NCI-H1417 treated with DMSO at 0.1 percent for 48 hours (cell line): ENCODE data around the gene MIAT.
"Not testable (repeated sequence)": the region's sequence is repeated elsewhere in the genome, so short reads cannot be mapped to it uniquely, and the experiment has no call there.

Source experiments
- DNase-seq: peaks from one replicate; lab custom pipeline; 2025; lab: John Stamatoyannopoulos, UW

The MIAT gene

DNA sequence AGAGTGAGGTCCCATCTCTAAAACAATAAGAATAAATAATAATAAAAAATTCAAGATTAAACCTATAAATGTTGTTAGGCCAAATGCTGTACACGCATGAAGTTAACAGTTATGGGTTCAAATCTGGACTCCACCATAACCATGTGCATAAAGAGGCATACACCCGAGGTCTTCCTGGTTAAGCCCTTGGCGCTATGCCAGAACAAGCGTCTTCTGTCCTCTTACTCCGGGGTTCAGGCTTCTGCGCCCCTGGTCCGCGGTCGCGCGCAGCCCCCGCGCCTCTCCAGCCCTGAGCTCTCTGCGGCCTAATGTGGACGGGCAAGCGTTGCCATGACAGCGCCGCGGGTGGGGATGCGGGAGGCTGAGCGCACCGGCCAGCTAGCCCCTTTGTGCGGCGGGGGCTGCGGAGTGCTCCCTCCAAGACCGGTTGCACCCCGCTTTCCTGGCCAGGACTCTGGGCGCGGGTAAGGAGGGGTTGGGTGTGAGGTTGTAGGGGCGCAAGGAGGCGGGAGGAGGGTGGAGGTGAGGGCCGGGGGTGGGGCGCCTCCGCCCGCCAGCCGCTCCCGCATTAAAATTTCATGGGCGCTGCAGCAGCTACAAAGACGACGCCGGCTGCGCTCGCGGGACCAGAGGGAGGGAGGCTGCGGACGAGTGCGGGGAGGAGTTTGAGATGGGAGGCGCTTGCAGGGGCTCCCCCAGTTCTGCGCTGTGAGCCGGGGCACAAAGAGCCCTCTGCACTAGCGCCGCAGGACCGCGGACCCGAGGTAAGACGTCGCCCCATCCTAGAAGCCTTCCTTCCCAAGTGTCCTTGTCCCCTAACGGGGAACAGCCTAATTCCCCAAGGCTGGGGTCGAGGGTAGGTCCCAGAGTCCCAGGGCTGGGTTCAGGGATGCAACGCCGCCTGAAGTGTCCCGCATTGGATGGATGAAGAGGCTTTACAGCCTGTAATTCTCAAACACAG, at the start of gene MIAT:
MIAT (plus strand) TSS at position 698 of the 961 bp plus-strand sequence.
- DNase-seq, result no peak

DNA sequence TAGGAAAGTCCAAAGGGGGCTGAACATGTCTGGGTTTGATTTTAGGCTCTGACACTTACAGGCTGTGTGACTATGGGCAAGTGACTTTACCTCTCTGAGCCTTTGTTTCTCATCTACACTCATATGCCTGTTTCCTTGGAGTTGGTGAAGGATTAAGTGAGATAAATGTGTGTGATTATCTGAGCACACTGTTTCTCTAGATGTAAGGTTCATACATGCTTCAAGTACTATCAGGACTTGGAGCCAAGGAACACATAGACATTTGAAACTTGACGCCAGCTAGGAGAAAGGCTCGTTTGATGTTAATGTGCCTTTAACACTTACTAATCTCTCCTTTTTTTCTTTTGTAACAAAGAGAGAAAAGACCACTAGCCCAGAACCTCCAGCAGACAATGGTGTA, 49.3 kb upstream of the MIAT start:
- no peak for DNase-seq

DNA sequence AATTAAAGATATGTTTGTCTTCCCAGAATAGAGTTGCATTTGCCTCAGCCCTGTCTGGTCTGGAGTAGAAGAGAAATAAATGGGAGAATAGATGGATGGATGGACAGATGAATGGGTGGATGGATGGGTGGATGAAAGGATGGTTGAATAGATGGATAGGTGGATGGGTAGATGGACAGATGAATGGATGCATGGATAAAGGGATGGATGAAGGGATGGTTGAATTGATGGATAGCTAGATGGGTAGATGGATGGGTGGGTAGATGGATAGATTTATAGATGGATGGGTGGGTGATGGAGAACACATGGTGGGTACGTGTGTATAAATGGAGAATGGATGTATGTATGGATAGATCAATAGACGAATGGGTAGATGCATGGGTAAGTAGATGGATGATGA, 48.1 kb upstream of the MIAT start:
- DNase-seq, result no peak

DNA sequence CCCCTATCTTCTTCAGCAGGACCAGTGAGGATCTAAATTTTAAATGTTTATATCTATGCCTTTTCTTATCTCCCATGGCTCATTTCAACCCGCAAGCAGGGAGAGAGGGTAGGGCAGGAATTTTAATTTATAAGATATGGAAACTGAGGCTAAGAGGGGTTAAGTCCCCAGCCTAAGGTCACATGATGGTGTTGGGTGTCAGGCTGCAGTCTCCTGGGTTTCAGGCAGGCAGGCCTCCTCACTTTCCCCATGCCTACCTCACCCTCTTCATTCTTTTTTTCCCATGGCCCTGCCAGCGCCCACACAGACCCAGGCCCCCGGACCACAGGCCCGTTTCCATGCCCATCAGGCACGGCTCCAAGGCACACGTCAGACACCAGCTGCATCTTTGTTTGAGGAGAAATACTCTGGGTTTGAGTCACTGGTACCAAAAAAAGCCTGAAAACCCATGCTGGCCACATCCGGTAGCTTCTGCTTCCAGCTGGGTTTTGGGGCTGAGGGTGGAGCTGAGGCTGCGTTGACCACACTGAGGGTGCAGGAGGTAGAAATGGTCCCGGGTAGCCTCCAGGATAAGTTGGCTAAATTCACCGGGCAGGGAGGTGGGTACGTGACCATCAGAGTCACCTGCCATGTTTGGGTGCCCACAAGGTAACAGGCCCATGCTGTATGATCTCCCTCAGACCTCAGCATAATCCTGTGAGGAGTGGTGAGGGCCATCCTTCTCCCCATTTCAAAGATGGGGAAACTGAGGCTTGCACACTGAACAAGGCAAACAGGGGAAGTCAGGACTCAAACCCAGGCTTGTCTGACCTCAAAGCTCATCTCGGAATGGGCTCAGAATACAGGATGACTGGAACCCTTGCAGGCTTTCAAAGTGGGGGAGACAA, 47.1 kb upstream of the MIAT start:
- DNase-seq, result no peak

DNA sequence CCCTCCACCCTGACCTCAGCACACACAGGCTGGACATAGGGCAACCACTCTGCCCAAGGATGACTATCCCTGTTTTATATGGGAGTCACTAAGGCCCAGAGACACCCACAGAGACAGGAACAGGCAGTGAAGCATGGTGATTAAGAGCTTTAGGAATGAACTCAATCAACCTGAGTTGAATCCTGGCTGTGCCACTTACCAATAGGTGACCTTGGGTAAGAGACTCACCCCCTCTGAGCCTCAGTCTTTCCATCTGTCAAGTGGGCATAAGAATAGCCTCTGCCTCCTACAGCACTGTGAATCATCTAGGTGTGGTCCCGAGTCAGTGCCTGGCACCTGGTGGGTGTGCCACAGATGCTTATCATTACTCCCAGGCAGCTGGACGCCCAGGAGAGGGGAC, 46.4 kb upstream of the MIAT start:
- DNase-seq, result no peak

DNA sequence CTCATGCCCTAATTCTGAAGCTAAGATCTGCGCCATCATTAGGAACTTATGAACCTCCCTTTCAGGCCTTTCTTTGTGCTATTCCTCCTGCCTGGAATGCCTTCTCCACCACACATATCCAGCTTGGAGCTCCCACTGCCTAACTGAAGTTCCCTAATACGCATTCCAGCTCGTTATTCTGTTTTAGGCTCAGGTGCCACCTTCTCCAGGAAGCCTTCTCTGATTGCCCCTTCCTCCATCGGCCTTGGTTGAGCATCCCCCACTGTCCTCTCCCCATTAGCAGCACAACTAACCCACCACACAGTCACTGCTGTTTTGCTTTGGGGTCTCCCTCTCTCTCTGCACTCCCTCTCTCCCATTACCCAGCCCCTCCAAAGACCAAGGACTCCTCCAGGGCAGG, 44.7 kb upstream of the MIAT start:
- DNase-seq, result no peak

- not testable (repeated sequence) for DNase-seq
These were observed 43.6 kb upstream of the MIAT start for GRCh38 chr22:26613753-26614152.

GRCh38 chr22:26614322-26614721, 43.1 kb upstream of the MIAT start:
- no peak for DNase-seq

DNA sequence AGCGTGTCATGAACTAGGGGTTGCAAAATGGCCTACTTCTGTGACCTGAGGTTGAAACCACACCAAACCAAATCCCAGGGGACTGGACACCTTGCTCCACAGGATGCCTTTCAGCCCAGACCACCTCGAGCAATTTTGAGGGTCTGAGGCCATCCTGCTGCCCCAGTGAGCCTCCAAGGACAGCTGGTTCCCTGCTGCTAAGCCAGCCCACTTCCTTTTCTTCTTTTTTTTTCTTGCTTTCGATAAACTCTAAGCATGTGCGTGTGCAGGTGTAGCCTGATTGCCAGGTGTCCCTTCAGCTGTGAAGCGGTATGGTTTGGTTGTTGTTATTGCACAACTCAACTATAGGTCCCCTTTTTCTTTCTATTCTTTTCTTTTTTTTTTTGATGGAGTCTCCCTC, 42.2 kb upstream of the MIAT start:
- no peak for DNase-seq

DNA sequence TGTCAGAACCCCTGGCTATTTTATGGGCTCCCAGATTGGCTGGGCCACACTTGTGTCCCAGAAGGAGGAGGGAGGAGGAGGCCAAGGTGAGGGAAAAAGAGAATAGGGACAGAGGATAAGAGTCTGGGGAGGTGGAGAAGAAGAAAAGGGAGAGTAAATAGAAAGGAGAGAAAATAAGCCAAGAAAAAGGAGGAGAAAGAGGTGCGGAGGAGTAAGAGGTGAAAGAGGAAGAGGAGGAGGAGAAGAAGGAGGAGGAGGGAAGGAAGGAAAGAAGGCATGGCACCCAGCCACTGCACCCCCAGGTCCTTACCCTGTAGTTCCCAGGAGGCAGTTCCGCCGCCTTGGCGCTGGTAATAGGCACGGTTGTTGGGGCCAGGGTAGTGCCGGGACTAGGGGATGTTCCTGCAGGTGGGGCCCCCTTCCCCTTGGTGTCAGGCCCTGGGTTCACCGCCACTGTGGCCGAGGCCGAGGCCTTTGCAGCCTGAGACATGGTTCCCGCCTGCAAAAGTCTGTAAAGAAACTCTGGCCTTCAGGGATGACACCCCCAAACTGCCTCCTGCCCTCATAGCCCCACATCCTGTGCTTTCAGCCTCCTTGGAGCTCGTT, 41.5 kb upstream of the MIAT start:
- no peak for DNase-seq

DNA sequence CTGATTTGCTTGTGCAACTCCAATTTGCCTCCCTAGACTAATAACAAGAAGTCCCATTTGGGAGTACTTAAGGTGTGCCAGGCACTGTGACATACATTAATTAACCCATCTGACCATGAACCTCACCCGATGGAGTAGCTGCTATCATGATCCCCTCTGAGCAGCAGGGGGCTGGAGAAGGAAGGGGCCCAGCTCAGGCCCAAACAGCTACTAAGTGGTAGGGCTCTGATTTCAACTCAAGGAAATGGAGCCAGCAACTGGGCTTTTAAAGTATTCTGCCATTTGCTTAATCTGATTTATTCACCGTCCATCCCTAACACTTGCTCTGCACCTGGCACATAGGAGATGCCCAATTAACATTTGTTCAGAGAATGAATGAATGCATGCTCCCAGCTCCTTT, 40.7 kb upstream of the MIAT start:
- DNase-seq, result no peak

DNA sequence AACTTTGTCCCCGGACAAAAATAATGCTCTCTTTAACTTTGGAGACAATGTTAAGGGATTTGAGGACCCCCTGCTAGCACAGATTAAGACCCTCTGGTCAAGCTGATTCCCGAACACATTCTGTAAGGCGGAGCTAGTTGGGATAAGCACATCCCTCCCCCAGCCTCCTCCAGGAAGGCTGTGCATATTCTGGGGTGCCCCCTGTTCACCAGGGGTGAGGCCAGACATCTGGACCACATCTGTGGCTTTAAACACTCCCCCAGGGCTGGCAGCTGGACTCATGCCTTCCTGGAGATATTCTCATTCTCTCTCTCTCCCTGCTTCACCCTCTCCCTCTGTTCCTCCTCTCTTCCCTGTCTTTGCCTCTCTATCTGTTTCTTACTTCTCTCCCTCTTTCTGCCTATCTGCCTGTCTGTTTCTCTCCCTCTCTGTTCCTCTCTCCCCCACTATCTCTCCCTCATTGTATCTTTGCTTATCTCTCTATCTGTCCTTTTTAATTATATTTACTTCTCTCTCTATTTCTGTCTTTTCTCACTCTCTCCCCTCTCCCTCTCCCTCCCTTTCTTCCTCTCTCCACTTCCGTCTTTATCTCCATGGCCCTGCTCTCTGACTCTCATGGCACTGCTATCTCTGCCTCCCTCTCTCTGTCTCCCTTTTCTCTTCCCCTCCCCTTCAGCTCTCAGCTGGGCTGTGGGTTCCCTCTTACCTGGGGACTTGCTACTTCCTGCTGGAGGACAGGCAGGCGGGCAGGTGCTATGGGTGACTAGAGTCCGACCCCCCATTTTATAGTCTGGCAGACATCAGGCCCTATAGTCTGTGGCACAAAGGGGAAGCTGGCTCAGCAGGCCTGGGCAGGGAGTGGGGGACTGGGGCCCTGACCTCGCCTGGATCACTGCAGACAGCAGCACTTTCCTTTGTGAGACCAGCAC, 39.9 kb upstream of the MIAT start, which contains the start of gene CRYBB1:
CRYBB1 (minus strand) TSS at position 757 of the 929 bp plus-strand sequence. CDS start 1,708 bp downstream, outside the sequence.
- DNase-seq, result no peak

DNA sequence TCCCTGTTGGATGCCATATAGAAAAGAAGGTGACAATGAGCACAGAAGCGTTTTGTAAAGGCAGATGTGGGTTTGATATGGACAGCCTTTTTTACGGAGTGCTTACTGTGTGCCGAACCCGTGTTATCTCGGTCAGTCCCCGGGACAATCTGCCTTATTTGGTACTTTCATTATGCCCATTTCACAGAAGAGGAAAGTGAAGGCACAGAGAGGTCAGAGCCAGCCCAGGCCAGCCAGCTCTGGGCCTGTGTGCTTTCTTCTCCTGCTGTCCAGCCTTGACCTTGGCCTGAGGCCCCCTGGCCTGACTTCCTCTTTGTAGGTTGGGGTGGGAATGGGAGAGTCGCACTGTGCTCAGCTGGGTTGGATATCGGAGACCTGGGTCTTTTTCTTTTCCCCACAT, 38.9 kb upstream of the MIAT start:
- DNase-seq, result no peak

DNA sequence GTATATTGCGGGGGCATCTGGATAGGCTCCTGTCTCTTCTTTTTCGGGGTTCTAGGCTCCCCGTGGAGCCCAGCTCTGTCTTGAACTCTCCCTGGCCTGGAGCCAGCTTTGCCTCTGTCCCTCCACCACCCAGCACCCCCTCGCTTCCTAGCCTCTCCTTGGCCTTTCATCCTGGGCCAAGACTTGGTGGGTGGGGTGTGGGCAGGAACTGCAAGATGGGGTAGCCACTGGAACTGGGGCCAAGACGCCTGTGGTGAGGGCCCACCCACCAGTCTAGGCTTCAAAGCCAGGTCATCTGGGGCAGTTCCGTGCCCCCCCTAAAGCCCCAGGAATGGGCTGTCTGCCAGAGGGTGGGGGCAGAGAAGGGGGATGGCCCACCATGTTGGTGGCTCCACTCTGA, 37.9 kb upstream of the MIAT start:
- DNase-seq, result no peak

GRCh38 chr22:26620197-26620596, 37.2 kb upstream of the MIAT start:
- DNase-seq, result no peak

DNA sequence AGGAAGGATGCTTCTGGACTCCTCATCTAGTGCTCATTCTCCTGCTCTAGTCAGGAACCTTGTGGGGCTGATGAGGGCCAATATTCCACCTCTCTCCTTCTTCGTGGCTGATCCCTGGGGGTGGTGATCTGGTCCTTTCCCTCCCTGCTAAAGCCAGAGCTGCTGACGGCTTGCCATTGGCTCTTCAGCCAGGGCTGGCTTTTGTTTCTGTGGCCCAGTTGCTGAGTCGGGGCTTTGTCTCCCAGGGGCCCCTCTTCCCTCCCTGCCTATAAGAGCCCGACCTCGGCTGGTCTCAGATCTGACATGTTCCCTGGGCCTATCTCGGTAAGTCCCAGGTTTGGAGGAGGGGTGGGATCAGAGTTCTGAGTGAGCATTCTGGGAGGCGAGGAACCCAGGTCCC, 35.7 kb upstream of the MIAT start, which contains the start of gene CRYBA4:
CRYBA4 (plus strand) TSS at position 301 of the 400 bp plus-strand sequence. CDS start 634 bp downstream, outside the sequence.
- no peak for DNase-seq

DNA sequence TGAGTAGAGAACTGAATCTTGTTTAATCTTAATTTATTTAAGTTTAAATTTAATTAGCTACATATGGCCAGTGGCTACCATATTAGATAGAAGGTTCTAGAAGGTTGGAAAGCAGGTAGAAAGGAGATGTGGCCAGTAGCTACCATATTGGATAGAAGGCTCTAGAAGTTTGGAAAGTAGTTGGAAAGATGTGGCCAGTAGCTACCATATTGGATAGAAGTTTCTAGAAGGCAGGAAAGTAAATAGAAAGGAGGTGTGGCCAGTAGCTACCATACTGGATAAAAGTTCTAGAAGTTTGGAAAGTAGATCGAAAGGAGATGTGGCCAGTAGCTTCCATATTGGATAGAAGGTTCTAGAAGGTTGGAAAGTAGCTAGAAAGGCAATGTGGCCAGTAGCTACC, 33.4 kb upstream of the MIAT start:
- no peak for DNase-seq

DNA sequence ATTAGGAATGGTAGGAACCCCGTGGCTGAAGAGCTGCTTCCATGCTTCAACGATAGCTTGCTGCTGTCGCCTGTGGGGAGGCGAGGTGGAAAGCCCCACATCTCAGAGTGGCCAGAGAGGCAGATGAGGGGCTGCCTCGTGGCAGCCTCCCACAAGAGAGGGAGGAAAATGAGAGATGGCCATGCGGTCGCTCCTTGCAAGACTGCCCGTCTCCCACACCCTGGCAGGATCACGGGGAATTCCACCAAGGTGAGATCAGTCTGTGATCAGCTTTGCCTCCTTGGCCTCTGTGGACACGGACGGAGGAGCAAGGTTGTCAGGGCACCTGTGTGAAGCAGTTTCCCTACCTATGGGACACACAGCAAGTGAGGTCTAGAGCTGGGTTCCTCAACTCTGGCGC, 32.6 kb upstream of the MIAT start:
- DNase-seq, result no peak

DNA sequence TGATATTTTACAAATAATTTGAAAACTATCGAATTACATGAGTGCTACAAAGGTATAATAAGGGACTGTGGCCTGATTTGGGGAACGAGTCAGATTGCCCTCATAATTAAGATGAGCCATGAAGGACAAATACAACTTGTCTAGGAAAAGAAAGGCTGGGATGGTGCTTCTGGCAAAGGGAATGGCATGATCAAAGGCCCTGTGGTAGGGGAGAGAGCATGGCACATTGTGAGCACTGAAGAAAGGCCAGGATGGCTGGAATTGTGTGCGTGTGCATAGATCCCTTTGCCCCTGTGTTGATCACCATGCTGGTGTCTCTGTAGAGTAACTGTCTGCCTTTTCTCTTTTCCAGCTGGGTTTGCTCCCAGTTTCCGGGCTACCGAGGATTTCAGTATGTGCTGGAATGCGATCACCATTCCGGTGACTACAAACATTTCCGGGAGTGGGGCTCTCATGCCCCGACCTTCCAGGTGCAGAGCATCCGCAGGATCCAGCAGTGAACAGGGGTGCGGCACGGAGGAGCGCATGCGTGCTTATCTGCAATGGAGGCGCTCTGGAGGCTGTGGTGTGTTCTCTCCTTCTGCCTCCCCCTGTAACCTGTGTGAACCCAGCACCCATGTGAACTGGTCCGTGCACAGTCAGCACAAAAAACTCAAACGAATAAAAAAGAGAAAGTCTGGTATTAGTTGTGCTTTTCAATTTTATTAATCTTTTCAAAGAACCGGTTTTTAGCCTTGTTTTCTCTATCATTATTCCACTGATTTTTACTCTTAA, 27.2 kb upstream of the MIAT start:
- DNase-seq, result no peak

GRCh38 chr22:26631282-26631681, 26.1 kb upstream of the MIAT start:
- DNase-seq, result no peak
